ENCODE measurements around the gene DHH. TPM values are rescaled to one million over a fixed set of nuclear protein-coding genes. Genes with fewer than 3 reads are reported as not detected.

The DHH gene
- polyA plus RNA-seq, 3 donors: 0.26 to 0.56 (median 0.44) TPM

DNA sequence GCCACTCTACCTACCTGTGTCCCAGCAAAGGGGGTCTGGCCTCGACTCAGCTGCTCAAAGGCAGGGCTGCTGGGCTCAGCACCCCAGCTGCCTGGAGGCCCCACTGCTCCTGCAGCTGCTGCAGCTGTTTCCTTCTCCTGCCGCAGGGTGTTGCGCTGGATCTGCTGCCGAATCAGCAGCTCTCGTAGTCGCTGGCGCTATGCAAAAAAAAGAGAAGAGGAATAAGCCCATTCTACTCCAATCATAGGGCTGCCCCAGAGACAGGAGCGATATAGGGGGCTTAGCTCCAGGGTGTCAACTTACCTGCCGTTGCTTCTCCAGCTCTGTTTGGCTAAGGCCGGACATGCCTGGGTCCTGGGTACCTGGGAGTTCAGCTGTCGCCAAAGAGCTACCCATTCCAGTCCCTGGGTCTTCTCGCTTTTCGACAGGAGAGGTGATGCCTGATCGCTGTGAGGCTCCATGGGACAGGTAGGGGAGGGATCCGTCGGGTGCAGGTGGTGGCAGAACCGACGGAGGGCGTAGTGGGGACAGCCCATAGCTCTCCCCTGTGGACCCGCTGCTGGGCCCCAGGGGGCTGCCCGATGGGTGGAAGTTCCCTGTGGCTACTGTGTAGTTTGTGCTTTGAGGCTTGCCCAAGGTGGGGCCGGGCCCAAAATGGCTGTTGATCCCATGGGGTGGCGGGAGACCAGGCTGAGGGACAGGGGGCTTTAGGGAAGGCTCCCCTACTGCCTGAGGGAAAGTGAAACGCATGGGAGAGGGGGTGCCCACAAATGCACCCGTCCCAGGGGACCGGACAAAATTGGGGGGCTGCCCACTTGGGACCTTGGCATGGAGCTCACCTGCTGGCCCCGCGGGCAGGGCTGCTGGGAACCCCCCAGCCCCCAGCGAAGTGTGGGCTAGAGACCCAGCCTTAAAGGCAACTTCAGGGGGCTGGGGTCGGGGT lies 54.9 kb downstream of the DHH start:
- no peak for DNase-seq (ENCODE audit: extremely low read depth in 1 of 11, low read depth in 9 of 11, low spot score in 4 of 11)

DNA sequence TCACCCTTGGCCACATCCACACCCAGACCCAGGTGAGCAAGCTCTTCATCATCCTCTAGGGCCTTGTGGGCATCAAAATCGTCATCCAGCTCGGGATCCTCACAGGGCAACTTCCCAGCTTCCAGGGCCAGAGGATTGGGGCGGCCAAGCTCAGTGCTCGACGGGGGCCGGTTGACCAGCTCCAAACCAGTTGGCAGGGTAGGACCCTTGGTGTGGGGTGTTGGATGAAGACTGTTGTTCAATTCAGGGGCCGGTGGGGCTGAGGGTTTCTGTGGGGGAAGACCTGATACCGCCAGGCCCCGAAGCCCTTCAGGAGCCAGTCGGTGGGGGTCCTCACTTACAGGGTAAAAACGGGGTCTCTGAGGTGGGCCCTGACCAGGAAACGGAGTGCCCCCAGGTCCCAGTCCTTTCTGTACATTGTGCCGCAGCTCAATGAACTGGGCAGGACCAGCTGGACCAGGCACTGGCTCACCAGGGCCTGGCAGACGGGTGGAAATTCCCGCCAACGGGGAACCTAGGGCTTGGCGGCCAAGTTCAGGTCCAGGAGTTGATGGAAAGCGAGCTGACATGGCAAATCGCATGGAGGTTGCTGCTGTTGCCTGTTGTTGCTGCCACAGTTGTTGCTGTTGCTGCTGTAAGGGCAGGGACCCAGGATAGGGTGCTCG lies 56.2 kb downstream of the DHH start:
- DNase-seq (ENCODE audit: extremely low read depth in 1 of 11, low read depth in 9 of 11, low spot score in 4 of 11): no peak

DNA sequence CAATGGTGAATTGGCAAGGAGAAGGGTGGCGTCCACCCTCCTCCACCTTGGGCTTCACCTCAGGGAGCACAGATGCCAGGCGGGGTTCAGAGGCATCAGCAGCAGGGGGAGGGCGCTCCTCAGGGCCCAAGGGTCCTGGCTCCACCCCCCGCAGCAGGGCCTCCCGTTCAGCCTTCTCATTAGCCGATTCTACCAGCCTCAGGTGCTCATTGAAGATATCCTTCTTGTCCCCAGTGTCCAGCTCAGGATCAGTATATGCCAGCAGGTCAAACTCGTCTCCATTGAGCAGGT lies 56.7 kb downstream of the DHH start:
- DNase-seq (ENCODE audit: extremely low read depth in 1 of 11, low read depth in 9 of 11, low spot score in 4 of 11): no peak

DNA sequence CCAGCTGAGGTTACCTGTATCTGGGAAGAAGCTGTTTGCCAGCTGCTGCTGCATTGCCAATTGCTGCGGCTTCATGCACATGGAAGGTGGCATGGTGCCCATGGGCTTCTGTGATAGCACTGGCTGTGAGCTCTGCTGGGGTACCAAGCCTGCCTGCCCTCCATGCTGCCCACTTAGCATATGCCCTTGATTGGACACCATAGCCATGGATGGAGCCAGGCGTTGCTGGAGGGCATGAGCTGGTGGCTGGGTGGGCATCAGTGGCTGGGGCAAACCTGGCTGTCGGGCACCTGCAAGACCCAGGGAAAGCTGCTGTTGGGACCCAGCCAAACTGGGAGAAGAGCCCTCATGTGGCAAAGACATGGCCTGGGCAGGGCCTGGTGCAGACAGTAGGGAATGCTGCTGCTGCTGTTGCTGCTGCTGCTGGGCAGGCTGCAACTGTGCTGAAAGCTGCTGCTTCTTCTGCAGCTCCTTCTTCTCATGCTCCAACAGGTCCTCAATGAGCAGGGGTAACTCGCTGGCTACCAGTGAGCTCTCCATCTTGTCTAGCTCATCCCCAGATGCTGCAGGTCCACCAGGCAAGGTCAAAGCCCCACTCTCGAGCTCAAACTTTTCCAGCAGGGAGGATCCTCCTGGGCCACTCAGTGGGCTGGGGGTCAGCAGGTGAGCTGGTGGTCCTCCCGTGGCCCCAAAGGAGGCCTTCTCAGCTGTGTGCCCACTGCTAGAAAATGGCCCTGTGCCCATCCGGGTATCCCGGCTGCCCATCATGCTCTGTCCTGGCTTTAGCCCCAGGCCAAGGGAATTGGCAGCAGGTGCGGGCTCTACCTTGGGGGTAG lies 57.3 kb downstream of the DHH start:
- DNase-seq (ENCODE audit: extremely low read depth in 1 of 11, low read depth in 9 of 11, low spot score in 4 of 11): no peak

Other genes starting within 250 kb of the DHH start
- 100 to 1,000 TPM in 2 of 3 donors, 10 to 100 TPM in 1; 97.2 to 102 (median 100) TPM for gene DDX23, start 242.6 kb downstream of the DHH start, polyA plus RNA-seq (ENCODE audit: insufficient read length in 3 of 3)
- 1 to 10 TPM; 2.4 to 2.8 (median 2.6) TPM for gene RND1, start 228.9 kb downstream of the DHH start, polyA plus RNA-seq (ENCODE audit: insufficient read length in 3 of 3)
- gene FKBP11, start 169.3 kb downstream of the DHH start, polyA plus RNA-seq (ENCODE audit: insufficient read length in 3 of 3): 10 to 100 TPM; 16.2 to 18.9 (median 18.6) TPM
- 100 to 1,000 TPM; 124 to 132 (median 130) TPM for gene ARF3, start 137.3 kb downstream of the DHH start, polyA plus RNA-seq (ENCODE audit: insufficient read length in 3 of 3)
- under 1 TPM in 2 of 3 donors, not detected in 1; 0.08 to 0.33 TPM for gene WNT10B, start 123.1 kb downstream of the DHH start, polyA plus RNA-seq (ENCODE audit: insufficient read length in 3 of 3)
- not detected for gene WNT1, start 116.5 kb downstream of the DHH start, polyA plus RNA-seq (ENCODE audit: insufficient read length in 3 of 3)
- 10 to 100 TPM; 75.3 to 85.3 (median 78.9) TPM for gene DDN, start 95.4 kb downstream of the DHH start, polyA plus RNA-seq (ENCODE audit: insufficient read length in 3 of 3)
- 10 to 100 TPM; 76.4 to 87.5 (median 80.4) TPM for gene PRKAG1, start 76.0 kb downstream of the DHH start, polyA plus RNA-seq (ENCODE audit: insufficient read length in 3 of 3)
- gene KMT2D, start 34.0 kb downstream of the DHH start, polyA plus RNA-seq (ENCODE audit: insufficient read length in 3 of 3): 10 to 100 TPM; 44.6 to 67.6 (median 57.7) TPM
- gene RHEBL1, start 24.8 kb downstream of the DHH start, polyA plus RNA-seq (ENCODE audit: insufficient read length in 3 of 3): 1 to 10 TPM; 1.6 to 2.2 (median 2.1) TPM
- gene LMBR1L, start 16.0 kb upstream of the DHH start, polyA plus RNA-seq (ENCODE audit: insufficient read length in 3 of 3): 100 to 1,000 TPM in 1 of 3 donors, 10 to 100 TPM in 2; 72.3 to 116 (median 76.4) TPM
- 1,000 to 10,000 TPM in 2 of 3 donors, 100 to 1,000 TPM in 1; 920 to 1,214 (median 1,042) TPM for gene TUBA1B, start 36.6 kb upstream of the DHH start, polyA plus RNA-seq (ENCODE audit: insufficient read length in 3 of 3)
- gene TUBA1A, start 94.3 kb upstream of the DHH start, polyA plus RNA-seq (ENCODE audit: insufficient read length in 3 of 3): 100 to 1,000 TPM; 362 to 473 (median 423) TPM
- 100 to 1,000 TPM; 110 to 155 (median 144) TPM for gene TUBA1C, start 170.3 kb upstream of the DHH start, polyA plus RNA-seq (ENCODE audit: insufficient read length in 3 of 3)
- under 1 TPM; 0.32 to 0.43 (median 0.34) TPM for gene PRPH, start 200.3 kb upstream of the DHH start, polyA plus RNA-seq (ENCODE audit: insufficient read length in 3 of 3)
- 10 to 100 TPM; 24.5 to 27.5 (median 27.4) TPM for gene TROAP, start 228.5 kb upstream of the DHH start, polyA plus RNA-seq (ENCODE audit: insufficient read length in 3 of 3)
- gene C1QL4, start 242.4 kb upstream of the DHH start, polyA plus RNA-seq (ENCODE audit: insufficient read length in 3 of 3): 1 to 10 TPM in 2 of 3 donors, under 1 TPM in 1; 0.98 to 2.2 (median 1.6) TPM